DND-41 (cell line): ENCODE data around the gene KNTC1.

Source experiments
- CTCF ChIP-seq: IDR thresholded peaks from 2 replicates; pipeline ENCODE4 v1.5.1; 2012; ENCODE audit warnings: borderline replicate concordance, low read length, moderate library complexity, mild to moderate bottlenecking; ENCODE audit not compliant: poor library complexity, severe bottlenecking; ENCODE audit errors: extremely low read depth
- EZH2 ChIP-seq: IDR thresholded peaks from 3 replicates; pipeline ENCODE4 v1.6.1; 2012; ENCODE audit warnings: borderline replicate concordance, low read depth, mild to moderate bottlenecking, moderate library complexity, low read length, inconsistent platforms; ENCODE audit not compliant: severe bottlenecking

GRCh38 chr12:122480753-122481152 is 46.3 kb upstream of the KNTC1 start:
- TF ChIP-seq CTCF (no peak), EZH2 (no peak)
